ENCODE data around the gene C12orf54.
"Not testable (repeated sequence)": the region's sequence is repeated elsewhere in the genome, so short reads cannot be mapped to it uniquely, and the experiment has no call there.

The C12orf54 gene

DNA sequence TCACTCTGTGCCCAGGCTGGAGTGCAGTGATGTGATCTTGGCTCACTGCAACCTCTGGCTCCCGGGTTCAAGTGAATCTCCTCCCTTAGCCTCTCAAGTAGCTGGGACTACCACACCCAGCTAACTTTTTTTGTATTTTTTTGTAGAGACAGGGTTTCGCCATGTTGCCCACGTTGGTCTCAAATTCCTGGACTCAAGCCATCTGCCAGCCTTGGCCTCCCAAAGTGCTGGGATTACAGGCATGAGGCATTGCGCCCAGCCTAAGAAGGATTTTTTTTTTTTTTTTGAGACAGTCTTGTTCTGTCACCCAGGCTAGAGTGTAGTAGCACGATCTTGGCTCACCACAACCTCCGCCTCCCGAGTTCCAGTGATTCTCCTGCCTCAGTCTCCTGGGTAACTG lies 7.2 kb downstream of the C12orf54 start:
- H2BK5ac ChIP-seq (ENCODE audit: low read depth, low read length, poor library complexity, severe bottlenecking); H3K36me3 ChIP-seq (ENCODE audit: control insufficient read depth in 1 of 2, insufficient read depth in 2 of 2, low read depth in 1 of 2, low read length in 2 of 2); DNase-seq; H2AFZ ChIP-seq (ENCODE audit: low read depth, low read length); H3K4me3 ChIP-seq (ENCODE audit: insufficient read depth in 1 of 2, low read depth in 1 of 2, low read length in 2 of 2); H2AK5ac ChIP-seq (ENCODE audit: low read length, severe bottlenecking); H3K4me2 ChIP-seq (ENCODE audit: low read length, poor library complexity, severe bottlenecking); H4K8ac ChIP-seq (ENCODE audit: low read length); H3K9me3 ChIP-seq (ENCODE audit: control insufficient read depth, low read length); H3K14ac ChIP-seq (ENCODE audit: low read length in 2 of 2); H3K79me1 ChIP-seq (replicated peaks; ENCODE audit: low read length, poor library complexity, severe bottlenecking); H3K27ac ChIP-seq (ENCODE audit: low read length, poor library complexity, severe bottlenecking); H3K4ac ChIP-seq (ENCODE audit: low read depth in 1 of 2, low read length in 2 of 2); H2BK120ac ChIP-seq (ENCODE audit: low read depth, low read length); H4K91ac ChIP-seq (ENCODE audit: low read length); H3K9ac ChIP-seq (ENCODE audit: low read length); H3K18ac ChIP-seq (ENCODE audit: low read depth in 1 of 2, low read length in 2 of 2); H3K23ac ChIP-seq (ENCODE audit: low read length in 2 of 2); H3K4me1 ChIP-seq (ENCODE audit: control insufficient read depth, insufficient read depth, low read depth, low read length); H2BK15ac ChIP-seq (ENCODE audit: low read depth, poor library complexity, severe bottlenecking); H2BK12ac ChIP-seq (ENCODE audit: low read length in 2 of 2): not testable (repeated sequence)
- 72% methylated on average over 7 of the region's 7 CpGs for WGBS
- H3K27me3 ChIP-seq (ENCODE audit: control insufficient read depth in 1 of 2, insufficient read depth in 1 of 2, low read length in 2 of 2), result peaks cover 16 to 21% of the 10 kb centered on the region in 2 experiments

DNA sequence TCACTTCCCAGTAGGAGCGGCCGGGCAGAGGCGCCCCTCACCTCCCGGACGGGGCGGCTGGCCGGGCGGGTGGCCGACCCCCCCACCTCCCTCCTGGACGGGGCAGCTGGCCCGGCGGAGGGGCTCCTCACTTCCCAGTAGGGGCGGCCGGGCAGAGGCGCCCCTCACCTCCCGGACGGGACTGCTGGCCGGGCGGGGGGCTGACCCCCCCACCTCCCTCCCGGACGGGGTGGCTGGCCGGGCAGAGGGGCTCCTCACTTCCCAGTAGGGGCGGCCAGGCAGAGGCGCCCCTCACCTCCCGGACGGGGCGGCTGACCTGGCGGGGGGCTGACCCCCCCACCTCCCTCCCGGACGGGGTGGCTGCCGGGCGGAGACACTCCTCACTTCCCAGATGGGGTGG lies 18.0 kb downstream of the C12orf54 start:
- not testable (repeated sequence) for H3K23ac ChIP-seq (ENCODE audit: low read length in 2 of 2); H3K18ac ChIP-seq (ENCODE audit: low read depth in 1 of 2, low read length in 2 of 2); H3K14ac ChIP-seq (ENCODE audit: low read length in 2 of 2); H3K79me1 ChIP-seq (replicated peaks; ENCODE audit: low read length, poor library complexity, severe bottlenecking); H3K4ac ChIP-seq (ENCODE audit: low read depth in 1 of 2, low read length in 2 of 2); H2AK5ac ChIP-seq (ENCODE audit: low read length, severe bottlenecking); H3K9me3 ChIP-seq (ENCODE audit: control insufficient read depth, low read length); H4K8ac ChIP-seq (ENCODE audit: low read length); H3K36me3 ChIP-seq (ENCODE audit: control insufficient read depth in 1 of 2, insufficient read depth in 2 of 2, low read depth in 1 of 2, low read length in 2 of 2); H3K27ac ChIP-seq (ENCODE audit: low read length, poor library complexity, severe bottlenecking); H3K4me1 ChIP-seq (ENCODE audit: control insufficient read depth, insufficient read depth, low read depth, low read length); DNase-seq; H2BK15ac ChIP-seq (ENCODE audit: low read depth, poor library complexity, severe bottlenecking); H3K9ac ChIP-seq (ENCODE audit: low read length); H2BK120ac ChIP-seq (ENCODE audit: low read depth, low read length); H2BK12ac ChIP-seq (ENCODE audit: low read length in 2 of 2); H2BK5ac ChIP-seq (ENCODE audit: low read depth, low read length, poor library complexity, severe bottlenecking); H2AFZ ChIP-seq (ENCODE audit: low read depth, low read length); H3K4me2 ChIP-seq (ENCODE audit: low read length, poor library complexity, severe bottlenecking); H4K91ac ChIP-seq (ENCODE audit: low read length); H3K4me3 ChIP-seq (ENCODE audit: insufficient read depth in 1 of 2, low read depth in 1 of 2, low read length in 2 of 2)
- H3K27me3 ChIP-seq (ENCODE audit: control insufficient read depth in 1 of 2, insufficient read depth in 1 of 2, low read length in 2 of 2), result peaks cover 0 to 11% of the 10 kb centered on the region in 2 experiments
- WGBS, result 97% methylated on average over 6 of the region's 32 CpGs

DNA sequence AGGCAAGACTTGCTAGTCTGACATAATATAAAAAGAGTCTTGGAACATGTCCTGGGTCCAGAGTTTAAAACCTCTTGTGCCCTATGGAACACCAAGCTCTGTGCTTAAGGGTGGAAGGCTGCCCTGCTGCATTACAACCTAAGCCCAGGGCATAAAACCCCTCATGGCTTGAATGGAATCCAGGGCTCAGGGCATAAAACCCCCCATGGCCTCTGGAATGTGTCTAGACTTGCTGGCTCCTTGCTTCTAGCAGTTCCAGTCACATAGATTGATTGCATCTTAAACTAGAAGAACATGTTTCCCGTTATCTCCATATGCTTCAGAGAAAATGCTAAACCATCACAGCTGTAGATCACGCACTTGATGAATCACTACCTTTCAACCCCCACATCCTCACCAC lies 24.5 kb downstream of the C12orf54 start:
- not testable (repeated sequence) for H2BK5ac ChIP-seq (ENCODE audit: low read depth, low read length, poor library complexity, severe bottlenecking); H3K14ac ChIP-seq (ENCODE audit: low read length in 2 of 2); H2BK12ac ChIP-seq (ENCODE audit: low read length in 2 of 2); H3K4me1 ChIP-seq (ENCODE audit: control insufficient read depth, insufficient read depth, low read depth, low read length); H3K9ac ChIP-seq (ENCODE audit: low read length); H2AK5ac ChIP-seq (ENCODE audit: low read length, severe bottlenecking); H3K79me1 ChIP-seq (replicated peaks; ENCODE audit: low read length, poor library complexity, severe bottlenecking); H2BK15ac ChIP-seq (ENCODE audit: low read depth, poor library complexity, severe bottlenecking); H4K8ac ChIP-seq (ENCODE audit: low read length); H3K27ac ChIP-seq (ENCODE audit: low read length, poor library complexity, severe bottlenecking); H3K18ac ChIP-seq (ENCODE audit: low read depth in 1 of 2, low read length in 2 of 2); H2BK120ac ChIP-seq (ENCODE audit: low read depth, low read length); H3K4me3 ChIP-seq (ENCODE audit: insufficient read depth in 1 of 2, low read depth in 1 of 2, low read length in 2 of 2); DNase-seq; H3K4me2 ChIP-seq (ENCODE audit: low read length, poor library complexity, severe bottlenecking); H2AFZ ChIP-seq (ENCODE audit: low read depth, low read length); H3K23ac ChIP-seq (ENCODE audit: low read length in 2 of 2); H3K36me3 ChIP-seq (ENCODE audit: control insufficient read depth in 1 of 2, insufficient read depth in 2 of 2, low read depth in 1 of 2, low read length in 2 of 2); H4K91ac ChIP-seq (ENCODE audit: low read length); H3K4ac ChIP-seq (ENCODE audit: low read depth in 1 of 2, low read length in 2 of 2)
- 73% methylated on average over 2 of the region's 2 CpGs for WGBS
- Histone ChIP-seq H3K9me3 (ENCODE audit: control insufficient read depth, low read length) (peaks cover 10% of the 10 kb centered on the region), H3K27me3 (ENCODE audit: control insufficient read depth in 1 of 2, insufficient read depth in 1 of 2, low read length in 2 of 2) (peaks cover 0 to 25% of the 10 kb centered on the region in 2 experiments)

DNA sequence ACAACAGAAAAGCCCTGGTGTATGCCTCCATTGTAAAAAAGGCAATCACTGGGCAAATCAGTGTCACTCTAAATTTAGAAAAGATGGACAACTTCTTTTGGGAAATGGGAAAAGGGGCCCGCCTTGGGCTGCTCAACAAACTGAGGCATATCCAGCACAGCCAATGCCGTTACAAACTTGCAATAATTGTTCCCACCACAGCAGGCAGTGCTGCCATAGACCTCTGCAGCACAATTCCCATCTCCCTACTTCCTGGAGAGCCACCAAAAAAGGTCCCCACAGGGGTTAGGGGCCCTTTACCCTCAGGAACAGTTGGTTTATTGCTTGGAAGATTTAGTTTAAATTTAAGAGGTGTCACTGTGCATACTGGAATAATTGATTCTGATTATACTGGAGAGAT lies 26.7 kb downstream of the C12orf54 start:
- Histone ChIP-seq H3K27ac (ENCODE audit: low read length, poor library complexity, severe bottlenecking) (no peak overlapping the region), H3K4me1 (ENCODE audit: control insufficient read depth, insufficient read depth, low read depth, low read length) (no peaks in the 10 kb centered on the region), H4K8ac (ENCODE audit: low read length) (no peak overlapping the region), H3K18ac (ENCODE audit: low read depth in 1 of 2, low read length in 2 of 2) (no peak overlapping the region), H3K4ac (ENCODE audit: low read depth in 1 of 2, low read length in 2 of 2) (no peak overlapping the region), H3K9ac (ENCODE audit: low read length) (no peak overlapping the region), H3K79me1 (replicated peaks; ENCODE audit: low read length, poor library complexity, severe bottlenecking) (no peaks in the 10 kb centered on the region), H3K9me3 (ENCODE audit: control insufficient read depth, low read length) (peaks cover 10% of the 10 kb centered on the region), H3K36me3 (ENCODE audit: control insufficient read depth in 1 of 2, insufficient read depth in 2 of 2, low read depth in 1 of 2, low read length in 2 of 2) (no peaks in the 10 kb centered on the region), H3K4me2 (ENCODE audit: low read length, poor library complexity, severe bottlenecking) (no peak overlapping the region), H2BK12ac (ENCODE audit: low read length in 2 of 2) (no peak overlapping the region), H3K4me3 (ENCODE audit: insufficient read depth in 1 of 2, low read depth in 1 of 2, low read length in 2 of 2) (no peak overlapping the region), H2AFZ (ENCODE audit: low read depth, low read length) (no peak overlapping the region), H4K91ac (ENCODE audit: low read length) (no peak overlapping the region), H2BK15ac (ENCODE audit: low read depth, poor library complexity, severe bottlenecking) (no peak overlapping the region), H2BK120ac (ENCODE audit: low read depth, low read length) (no peak overlapping the region), H3K27me3 (ENCODE audit: control insufficient read depth in 1 of 2, insufficient read depth in 1 of 2, low read length in 2 of 2) (peaks cover 0 to 19% of the 10 kb centered on the region in 2 experiments), H2AK5ac (ENCODE audit: low read length, severe bottlenecking) (no peak overlapping the region), H3K14ac (ENCODE audit: low read length in 2 of 2) (no peak overlapping the region), H2BK5ac (ENCODE audit: low read depth, low read length, poor library complexity, severe bottlenecking) (no peak overlapping the region), H3K23ac (ENCODE audit: low read length in 2 of 2) (no peak overlapping the region)
- 55% methylated on average over 2 of the region's 2 CpGs for WGBS
- DNase-seq, result no peak
